ENCODE data around the gene PTGDS.

DNA sequence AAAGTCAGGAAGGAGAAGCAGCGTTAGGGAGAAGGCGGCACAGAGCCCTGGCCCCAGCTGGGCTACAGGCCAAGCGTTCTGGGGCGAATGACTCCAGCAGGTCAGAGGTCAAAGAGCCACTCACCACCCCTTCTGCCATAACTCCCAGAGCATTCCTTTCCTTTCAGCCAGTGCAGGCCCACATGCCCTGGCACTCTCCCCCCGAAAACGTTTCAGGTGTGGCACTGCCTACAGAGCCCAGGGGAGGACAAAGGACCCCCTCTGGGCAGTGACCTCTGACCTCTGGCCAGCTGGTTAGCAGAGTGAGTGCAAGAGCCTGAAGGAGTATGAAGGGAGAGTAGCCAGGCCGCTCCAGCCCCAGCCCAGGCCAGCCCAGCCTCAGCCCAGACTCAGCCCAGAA is 45.9 kb downstream of the PTGDS start:
- no peak for TF ChIP-seq EZH2 (IDR thresholded peaks at IDR 0.05; ENCODE audit: borderline replicate concordance, control insufficient read depth, low read depth, low read length)
- TF ChIP-seq, protein P1, sequence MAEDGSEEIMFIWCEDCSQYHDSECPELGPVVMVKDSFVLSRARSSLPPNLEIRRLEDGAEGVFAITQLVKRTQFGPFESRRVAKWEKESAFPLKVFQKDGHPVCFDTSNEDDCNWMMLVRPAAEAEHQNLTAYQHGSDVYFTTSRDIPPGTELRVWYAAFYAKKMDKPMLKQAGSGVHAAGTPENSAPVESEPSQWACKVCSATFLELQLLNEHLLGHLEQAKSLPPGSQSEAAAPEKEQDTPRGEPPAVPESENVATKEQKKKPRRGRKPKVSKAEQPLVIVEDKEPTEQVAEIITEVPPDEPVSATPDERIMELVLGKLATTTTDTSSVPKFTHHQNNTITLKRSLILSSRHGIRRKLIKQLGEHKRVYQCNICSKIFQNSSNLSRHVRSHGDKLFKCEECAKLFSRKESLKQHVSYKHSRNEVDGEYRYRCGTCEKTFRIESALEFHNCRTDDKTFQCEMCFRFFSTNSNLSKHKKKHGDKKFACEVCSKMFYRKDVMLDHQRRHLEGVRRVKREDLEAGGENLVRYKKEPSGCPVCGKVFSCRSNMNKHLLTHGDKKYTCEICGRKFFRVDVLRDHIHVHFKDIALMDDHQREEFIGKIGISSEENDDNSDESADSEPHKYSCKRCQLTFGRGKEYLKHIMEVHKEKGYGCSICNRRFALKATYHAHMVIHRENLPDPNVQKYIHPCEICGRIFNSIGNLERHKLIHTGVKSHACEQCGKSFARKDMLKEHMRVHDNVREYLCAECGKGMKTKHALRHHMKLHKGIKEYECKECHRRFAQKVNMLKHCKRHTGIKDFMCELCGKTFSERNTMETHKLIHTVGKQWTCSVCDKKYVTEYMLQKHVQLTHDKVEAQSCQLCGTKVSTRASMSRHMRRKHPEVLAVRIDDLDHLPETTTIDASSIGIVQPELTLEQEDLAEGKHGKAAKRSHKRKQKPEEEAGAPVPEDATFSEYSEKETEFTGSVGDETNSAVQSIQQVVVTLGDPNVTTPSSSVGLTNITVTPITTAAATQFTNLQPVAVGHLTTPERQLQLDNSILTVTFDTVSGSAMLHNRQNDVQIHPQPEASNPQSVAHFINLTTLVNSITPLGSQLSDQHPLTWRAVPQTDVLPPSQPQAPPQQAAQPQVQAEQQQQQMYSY (CRISPR knock-in tag; IDR thresholded peaks at IDR 0.05) = no peak
- no peak for TF ChIP-seq YY1 (IDR thresholded peaks at IDR 0.05; ENCODE audit: low read depth, low read length)
